ENCODE data around the gene TBC1D14.

DNA sequence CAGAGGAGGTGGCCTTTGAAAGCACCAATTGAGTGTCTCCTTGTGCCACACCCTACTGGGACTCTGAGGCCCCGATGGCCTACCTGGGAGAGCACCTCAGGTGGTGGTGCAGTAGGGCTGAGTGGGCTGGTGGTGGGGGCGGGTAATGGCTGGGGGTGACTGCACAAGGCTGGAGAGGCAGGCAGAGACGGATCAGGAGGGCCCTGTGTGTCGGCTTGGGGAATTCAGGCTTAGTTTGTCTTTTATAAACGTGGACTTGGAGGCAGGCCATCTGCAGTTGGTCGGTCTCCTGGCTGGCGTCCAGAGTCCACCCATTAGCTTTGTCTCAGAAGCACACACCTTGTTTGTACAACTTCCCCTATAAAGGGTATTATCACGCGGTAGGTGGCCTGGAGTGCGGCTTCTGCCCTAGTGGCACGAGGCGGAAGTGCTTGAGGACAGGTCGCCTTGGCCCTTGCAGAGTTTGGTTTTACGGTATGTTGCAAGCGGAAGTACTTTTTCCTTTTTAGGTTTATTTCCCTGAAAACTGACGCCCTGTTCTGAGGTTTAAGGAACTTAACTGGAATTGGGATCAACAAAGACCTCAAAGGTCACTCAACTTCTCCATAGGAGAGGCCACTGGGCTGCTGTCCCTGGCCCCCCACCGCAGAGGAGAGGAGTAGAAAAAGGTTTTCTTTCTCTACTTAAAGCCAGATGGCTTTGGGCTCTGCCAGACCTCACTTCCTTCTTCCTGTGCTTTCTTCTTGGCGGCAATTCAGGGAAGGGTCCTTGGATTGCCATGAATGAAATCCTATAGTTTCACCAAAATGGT lies 8.0 kb downstream of the TBC1D14 start:
- TF ChIP-seq CTCF (IDR thresholded peaks at IDR 0.05) (peak; percentile 61), ZFX (IDR thresholded peaks at IDR 0.05; ENCODE audit: borderline replicate concordance) (no peak)
